Measurements from ENCODE around the gene STAP2. TPM values are rescaled to one million over a fixed set of nuclear protein-coding genes. Genes with fewer than 3 reads are reported as not detected.

Gene STAP2
- total and polyA plus RNA-seq, 9 of the 15 experiments (the other 6 are each of a cell fraction or from before 2014, with no cell fraction given): 1.2 to 9.8 (median 4.5) TPM

DNA sequence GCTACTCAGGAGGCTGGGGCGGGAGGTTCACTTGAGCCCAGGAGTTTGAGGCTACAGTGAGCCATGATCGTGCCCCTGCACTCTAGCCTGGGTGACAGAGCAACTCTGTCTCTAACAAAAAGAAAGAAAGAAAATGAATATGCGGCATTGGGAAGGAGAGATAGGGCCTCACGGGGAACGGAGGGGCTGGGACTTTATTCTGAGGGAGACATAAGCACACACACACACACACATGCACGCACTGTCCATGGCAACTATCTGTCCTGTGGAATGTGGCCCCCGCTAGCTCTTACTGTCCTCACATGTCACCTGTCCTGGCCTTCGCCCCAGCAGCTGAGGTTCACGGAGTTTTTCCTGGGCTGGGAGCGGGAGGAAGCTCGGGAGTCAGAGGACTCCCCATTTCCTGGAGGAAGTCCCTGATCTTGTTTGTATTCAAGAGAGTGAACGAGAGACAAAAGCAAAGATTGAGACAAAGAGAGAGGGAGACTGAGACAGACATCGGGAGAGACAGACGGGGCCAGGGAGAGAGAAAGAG lies 654 bp downstream of the STAP2 start (continued):
- TF ChIP-seq KLF10 (CRISPR knock-in tag; IDR thresholded peaks at IDR 0.05) (no peak), EP400 (IDR thresholded peaks at IDR 0.05) (no peak; the same call in 1 of the 2 replicates), ZNF445 (CRISPR knock-in tag; IDR thresholded peaks at IDR 0.05; ENCODE audit: low read depth) (no peak), SMC3 (conservative IDR thresholded peaks at IDR 0.05; ENCODE audit: insufficient read depth, low read depth, low read length) (no peak), HINFP (tag; conservative IDR thresholded peaks at IDR 0.05; ENCODE audit: low read depth) (no peak), KLF1 (tag; IDR thresholded peaks at IDR 0.05) (no peak), MAFF (IDR thresholded peaks at IDR 0.05; ENCODE audit: low read length) (no peak), ZFX (CRISPR knock-in tag; IDR thresholded peaks at IDR 0.05) (peak; percentile 68), U2AF1 (optimal IDR thresholded peaks at IDR 0.05; ENCODE audit: low read depth, low read length) (no peak), DACH1 (IDR thresholded peaks at IDR 0.05; ENCODE audit: partially characterized antibody) (no peak), SIN3B (IDR thresholded peaks at IDR 0.05; ENCODE audit: low read depth) (no peak), SMAD2 (IDR thresholded peaks at IDR 0.05; ENCODE audit: low read depth, low read length) (no peak), ZFP1 (CRISPR knock-in tag; IDR thresholded peaks at IDR 0.05) (no peak), ZNF175 (CRISPR knock-in tag; IDR thresholded peaks at IDR 0.05; ENCODE audit: low read depth) (no peak), ZBTB12 (CRISPR knock-in tag; IDR thresholded peaks at IDR 0.05) (no peak), THAP12 (CRISPR knock-in tag; IDR thresholded peaks at IDR 0.05) (no peak), SAFB2 (IDR thresholded peaks at IDR 0.05; ENCODE audit: borderline replicate concordance, low read depth, low read length, severe bottlenecking) (no peak), STAT5A (IDR thresholded peaks at IDR 0.05; ENCODE audit: borderline replicate concordance, low read length) (no peak)
- TF ChIP-seq, protein P1, sequence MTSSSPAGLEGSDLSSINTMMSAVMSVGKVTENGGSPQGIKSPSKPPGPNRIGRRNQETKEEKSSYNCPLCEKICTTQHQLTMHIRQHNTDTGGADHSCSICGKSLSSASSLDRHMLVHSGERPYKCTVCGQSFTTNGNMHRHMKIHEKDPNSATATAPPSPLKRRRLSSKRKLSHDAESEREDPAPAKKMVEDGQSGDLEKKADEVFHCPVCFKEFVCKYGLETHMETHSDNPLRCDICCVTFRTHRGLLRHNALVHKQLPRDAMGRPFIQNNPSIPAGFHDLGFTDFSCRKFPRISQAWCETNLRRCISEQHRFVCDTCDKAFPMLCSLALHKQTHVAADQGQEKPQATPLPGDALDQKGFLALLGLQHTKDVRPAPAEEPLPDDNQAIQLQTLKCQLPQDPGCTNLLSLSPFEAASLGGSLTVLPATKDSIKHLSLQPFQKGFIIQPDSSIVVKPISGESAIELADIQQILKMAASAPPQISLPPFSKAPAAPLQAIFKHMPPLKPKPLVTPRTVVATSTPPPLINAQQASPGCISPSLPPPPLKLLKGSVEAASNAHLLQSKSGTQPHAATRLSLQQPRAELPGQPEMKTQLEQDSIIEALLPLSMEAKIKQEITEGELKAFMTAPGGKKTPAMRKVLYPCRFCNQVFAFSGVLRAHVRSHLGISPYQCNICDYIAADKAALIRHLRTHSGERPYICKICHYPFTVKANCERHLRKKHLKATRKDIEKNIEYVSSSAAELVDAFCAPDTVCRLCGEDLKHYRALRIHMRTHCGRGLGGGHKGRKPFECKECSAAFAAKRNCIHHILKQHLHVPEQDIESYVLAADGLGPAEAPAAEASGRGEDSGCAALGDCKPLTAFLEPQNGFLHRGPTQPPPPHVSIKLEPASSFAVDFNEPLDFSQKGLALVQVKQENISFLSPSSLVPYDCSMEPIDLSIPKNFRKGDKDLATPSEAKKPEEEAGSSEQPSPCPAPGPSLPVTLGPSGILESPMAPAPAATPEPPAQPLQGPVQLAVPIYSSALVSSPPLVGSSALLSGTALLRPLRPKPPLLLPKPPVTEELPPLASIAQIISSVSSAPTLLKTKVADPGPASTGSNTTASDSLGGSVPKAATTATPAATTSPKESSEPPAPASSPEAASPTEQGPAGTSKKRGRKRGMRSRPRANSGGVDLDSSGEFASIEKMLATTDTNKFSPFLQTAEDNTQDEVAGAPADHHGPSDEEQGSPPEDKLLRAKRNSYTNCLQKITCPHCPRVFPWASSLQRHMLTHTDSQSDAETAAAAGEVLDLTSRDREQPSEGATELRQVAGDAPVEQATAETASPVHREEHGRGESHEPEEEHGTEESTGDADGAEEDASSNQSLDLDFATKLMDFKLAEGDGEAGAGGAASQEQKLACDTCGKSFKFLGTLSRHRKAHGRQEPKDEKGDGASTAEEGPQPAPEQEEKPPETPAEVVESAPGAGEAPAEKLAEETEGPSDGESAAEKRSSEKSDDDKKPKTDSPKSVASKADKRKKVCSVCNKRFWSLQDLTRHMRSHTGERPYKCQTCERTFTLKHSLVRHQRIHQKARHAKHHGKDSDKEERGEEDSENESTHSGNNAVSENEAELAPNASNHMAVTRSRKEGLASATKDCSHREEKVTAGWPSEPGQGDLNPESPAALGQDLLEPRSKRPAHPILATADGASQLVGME (CRISPR knock-in tag; IDR thresholded peaks at IDR 0.05): no peak
